HL-60/S4 treated with retinoic acid at 250 ng/mL for 4 days and 3 days (cell line): ENCODE measurements around the gene STK33.

Experiments used
- in situ Hi-C: fragments of 300-500 bp; cut with MboI; formaldehyde crosslinking; loops from 2 replicates; pipeline ENCODE4 v1.7.0; 2022; ENCODE audit warnings: low sequenced_read_pairs

STK33 gene

GRCh38 chr11:8360086-8360828 is 233.8 kb downstream of the STK33 start:
- in situ Hi-C loops, result no loop called here

- in situ Hi-C loops, result no loop called here
Observed at GRCh38 chr11:8359521-8359920, 234.5 kb downstream of the STK33 start.

GRCh38 chr11:8357891-8358566 is 236.0 kb downstream of the STK33 start:
- in situ Hi-C loops, result no loop called here

- in situ Hi-C loops, result no loop called here
Observed at GRCh38 chr11:8357505-8357888, 236.5 kb downstream of the STK33 start.

- in situ Hi-C loops, result no loop called here
Observed at GRCh38 chr11:8356721-8357504, 237.1 kb downstream of the STK33 start.

GRCh38 chr11:8356216-8356615 is 237.8 kb downstream of the STK33 start:
- in situ Hi-C loops, result no loop called here

GRCh38 chr11:8355416-8355742 is 238.6 kb downstream of the STK33 start:
- in situ Hi-C loops, result no loop called here

- in situ Hi-C loops, result no loop called here
Observed at GRCh38 chr11:8354622-8355415, 239.2 kb downstream of the STK33 start.

GRCh38 chr11:8352876-8353505 is 241.0 kb downstream of the STK33 start:
- in situ Hi-C loops, result no loop called here

- in situ Hi-C loops, result no loop called here
Observed at GRCh38 chr11:8352103-8352875, 241.7 kb downstream of the STK33 start.

- in situ Hi-C loops, result no loop called here
Observed at GRCh38 chr11:8351223-8351622, 242.8 kb downstream of the STK33 start.

GRCh38 chr11:8347978-8348377 is 246.1 kb downstream of the STK33 start:
- in situ Hi-C loops, result no loop called here

- in situ Hi-C loops, result no loop called here
Observed at GRCh38 chr11:8346157-8346755, 247.8 kb downstream of the STK33 start.

GRCh38 chr11:8345179-8345578 is 248.8 kb downstream of the STK33 start:
- in situ Hi-C loops, result no loop called here

- in situ Hi-C loops, result no loop called here
Observed at GRCh38 chr11:8344346-8344745, 249.7 kb downstream of the STK33 start.

GRCh38 chr11:8342821-8343681 is 251.0 kb downstream of the STK33 start:
- in situ Hi-C loops, result no loop called here

GRCh38 chr11:8341996-8342395 is 252.0 kb downstream of the STK33 start:
- in situ Hi-C loops, result no loop called here
